Right atrium auricular region (tissue), 2 donors: Measurements from ENCODE around the gene RFTN2. TPM values are rescaled to one million over a fixed set of nuclear protein-coding genes. Genes with fewer than 3 reads are reported as not detected.
A peak's percentile ranks its signal among the peaks of the same experiment; 100 is the strongest.

Experiments
- DNase-seq: peaks from one replicate; pipeline ENCODE4 v3.0.0-alpha.2; 2019; ENCODE audit warnings: low spot score
- H3K27ac ChIP-seq, 2 donors: fragments of 200-600 bp; sonication (generic); 1 replicate in 1 of 2; 2 replicates in 1 of 2; pipeline ENCODE4 v1.5.1; 2016 to 2019
- H3K27me3 ChIP-seq, 2 donors: fragments of 200-600 bp; sonication (generic); one replicate each; pipeline versions ENCODE4 v1.5.1 to v1.6.0; 2017 to 2019
- H3K36me3 ChIP-seq: fragments of 200-600 bp; sonication (generic); one replicate; pipeline ENCODE4 v1.5.1; 2016
- H3K4me1 ChIP-seq, 2 donors: fragments of 200-600 bp; sonication (generic); one replicate each; pipeline versions ENCODE4 v1.5.1 to v1.6.0; 2017 to 2019
- H3K4me3 ChIP-seq, 2 donors: fragments of 200-600 bp; sonication (generic); 1 replicate in 1 of 2; 2 replicates in 1 of 2; pipeline ENCODE4 v1.5.1; 2017 to 2019; ENCODE audit warnings: mild to moderate bottlenecking in 1 of 2, moderate library complexity in 1 of 2
- H3K9me3 ChIP-seq, 2 donors: fragments of 200-600 bp; sonication (generic); one replicate each; pipeline ENCODE4 v1.5.1; 2019
- total RNA-seq, 2 donors: library from RNA; depleted of rRNA; stranded (reverse); fragments of >200 nt; gene quantifications; one replicate each; pipeline ENCODE4 v1.1.0, GENCODE V29; 2016
- TF ChIP-seq, protein P1 (sequence below), 2 donors: fragments of 200-600 bp; sonication (generic); IDR thresholded peaks; one replicate each; pipeline ENCODE4 v1.5.1; 2019; ENCODE audit warnings: antibody characterized with exemption in 2 of 2

Gene RFTN2
- total RNA-seq, 2 donors from 2014 or later: 4.5 to 11.6 TPM

DNA sequence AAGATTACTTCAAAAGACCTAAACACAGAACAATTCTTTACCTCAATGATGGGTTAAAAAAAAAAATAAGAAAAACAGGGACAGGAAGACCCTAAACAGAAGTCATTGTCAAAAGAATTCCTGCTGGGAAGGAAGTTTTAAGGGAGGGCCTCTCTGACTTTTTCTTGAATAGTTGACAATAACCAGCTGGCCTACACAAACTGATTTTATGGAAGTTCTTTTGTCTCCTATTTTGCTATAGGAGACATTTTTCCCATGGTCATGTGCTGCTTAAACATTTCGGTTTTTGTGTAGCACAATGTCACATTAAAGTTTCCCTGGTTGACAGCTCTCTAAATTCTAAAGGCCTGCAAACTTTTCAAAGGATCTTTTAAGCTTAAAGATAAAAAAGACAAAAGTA is 55.3 kb downstream of the RFTN2 start:
- peak overlapping the region in 1 of 2 donors; percentile 6 for H3K27ac ChIP-seq
- TF ChIP-seq, protein P1, sequence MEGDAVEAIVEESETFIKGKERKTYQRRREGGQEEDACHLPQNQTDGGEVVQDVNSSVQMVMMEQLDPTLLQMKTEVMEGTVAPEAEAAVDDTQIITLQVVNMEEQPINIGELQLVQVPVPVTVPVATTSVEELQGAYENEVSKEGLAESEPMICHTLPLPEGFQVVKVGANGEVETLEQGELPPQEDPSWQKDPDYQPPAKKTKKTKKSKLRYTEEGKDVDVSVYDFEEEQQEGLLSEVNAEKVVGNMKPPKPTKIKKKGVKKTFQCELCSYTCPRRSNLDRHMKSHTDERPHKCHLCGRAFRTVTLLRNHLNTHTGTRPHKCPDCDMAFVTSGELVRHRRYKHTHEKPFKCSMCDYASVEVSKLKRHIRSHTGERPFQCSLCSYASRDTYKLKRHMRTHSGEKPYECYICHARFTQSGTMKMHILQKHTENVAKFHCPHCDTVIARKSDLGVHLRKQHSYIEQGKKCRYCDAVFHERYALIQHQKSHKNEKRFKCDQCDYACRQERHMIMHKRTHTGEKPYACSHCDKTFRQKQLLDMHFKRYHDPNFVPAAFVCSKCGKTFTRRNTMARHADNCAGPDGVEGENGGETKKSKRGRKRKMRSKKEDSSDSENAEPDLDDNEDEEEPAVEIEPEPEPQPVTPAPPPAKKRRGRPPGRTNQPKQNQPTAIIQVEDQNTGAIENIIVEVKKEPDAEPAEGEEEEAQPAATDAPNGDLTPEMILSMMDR (IDR thresholded peaks at IDR 0.05): no peak

GRCh38 chr2:197615016-197615652 is 60.3 kb downstream of the RFTN2 start:
- Histone ChIP-seq H3K4me3 (no peak overlapping the region), H3K9me3 (no peaks in the 10 kb centered on the region), H3K27me3 (no peaks in the 10 kb centered on the region), H3K27ac (no peak overlapping the region), H3K36me3 (no peaks in the 10 kb centered on the region), H3K4me1 (no peaks in the 10 kb centered on the region)
- no peak for DNase-seq
- TF ChIP-seq, protein P1 (IDR thresholded peaks at IDR 0.05): no peak

More for the DNA sequence above, 55.3 kb downstream of the RFTN2 start:
- H3K9me3 ChIP-seq: no peaks in the 10 kb centered on the region
- no peaks in the 10 kb centered on the region for H3K4me1 ChIP-seq
- no peaks in the 10 kb centered on the region for H3K27me3 ChIP-seq
- no peak overlapping the region for H3K4me3 ChIP-seq
- DNase-seq: no peak
- H3K36me3 ChIP-seq: no peaks in the 10 kb centered on the region

- Histone ChIP-seq H3K36me3 (no peaks in the 10 kb centered on the region), H3K9me3 (no peaks in the 10 kb centered on the region), H3K4me3 (no peak overlapping the region), H3K27me3 (no peaks in the 10 kb centered on the region), H3K4me1 (no peaks in the 10 kb centered on the region), H3K27ac (no peak overlapping the region)
- TF ChIP-seq, protein P1 (IDR thresholded peaks at IDR 0.05): no peak
- no peak for DNase-seq
Measured at GRCh38 chr2:197614532-197614931, 60.9 kb downstream of the RFTN2 start.

DNA sequence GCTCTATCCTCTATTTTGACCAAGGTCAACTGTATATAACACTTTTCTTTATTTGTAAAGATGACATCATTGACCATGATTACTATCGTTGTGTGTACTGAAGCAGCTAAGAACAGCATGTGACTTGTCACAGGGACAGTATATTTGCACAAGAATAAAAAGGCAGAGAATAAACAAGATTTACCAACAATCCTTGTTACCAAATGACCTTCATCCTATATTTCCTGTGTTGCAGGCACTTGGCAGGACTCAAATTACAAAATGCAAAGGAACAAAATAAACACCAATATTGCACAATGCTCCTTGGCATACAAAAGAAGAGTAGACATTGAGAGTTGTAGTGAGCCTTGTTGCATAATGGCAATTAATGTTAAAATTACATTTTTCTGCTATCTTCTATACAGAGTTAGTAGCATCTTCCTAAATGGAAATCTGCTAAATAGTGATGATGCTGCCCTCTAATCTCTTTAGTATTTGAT is 61.8 kb downstream of the RFTN2 start:
- H3K4me3 ChIP-seq: no peak overlapping the region
- H3K9me3 ChIP-seq: no peaks in the 10 kb centered on the region
- no peaks in the 10 kb centered on the region for H3K4me1 ChIP-seq
- H3K27ac ChIP-seq: no peak overlapping the region
- TF ChIP-seq, protein P1 (IDR thresholded peaks at IDR 0.05): no peak
- no peak for DNase-seq
- no peaks in the 10 kb centered on the region for H3K27me3 ChIP-seq
- H3K36me3 ChIP-seq: no peaks in the 10 kb centered on the region

DNA sequence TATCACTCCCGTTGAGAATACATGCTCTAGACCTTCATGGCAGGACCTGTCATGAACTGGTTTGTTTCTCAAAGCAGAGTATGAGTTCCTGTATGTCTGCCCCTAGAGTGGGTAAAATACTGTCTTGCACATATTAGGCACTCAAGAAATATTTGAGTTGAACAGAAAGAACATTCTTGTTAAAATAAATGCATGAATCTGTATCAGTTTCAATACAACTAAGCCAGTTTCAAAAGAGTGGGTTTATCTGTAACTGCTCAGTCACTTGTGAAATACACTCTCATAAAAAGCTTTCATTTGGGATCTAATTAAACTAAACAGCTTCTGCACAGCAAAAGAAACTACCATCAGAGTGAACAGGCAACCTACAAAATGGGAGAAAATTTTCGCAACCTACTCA is 69.2 kb downstream of the RFTN2 start:
- Histone ChIP-seq H3K9me3 (no peaks in the 10 kb centered on the region), H3K27ac (no peak overlapping the region), H3K27me3 (no peaks in the 10 kb centered on the region), H3K36me3 (no peaks in the 10 kb centered on the region), H3K4me1 (no peaks in the 10 kb centered on the region), H3K4me3 (no peak overlapping the region)
- no peak for DNase-seq
- TF ChIP-seq, protein P1 (IDR thresholded peaks at IDR 0.05): no peak
